ENCODE data around the gene IL1RAPL1. TPM values are rescaled to one million over a fixed set of nuclear protein-coding genes. Genes with fewer than 3 reads are reported as not detected.

The IL1RAPL1 gene
- total RNA-seq, 2 donors from 2014 or later: 0.66 to 1.1 TPM

GRCh38 chrX:29435396-29435795, 848.1 kb downstream of the IL1RAPL1 start:
- Histone ChIP-seq H3K4me1 (ENCODE audit: control insufficient read depth, insufficient read depth, low read length) (no peaks in the 10 kb centered on the region), H3K27me3 (ENCODE audit: control insufficient read depth, insufficient read depth, low read length, poor library complexity, severe bottlenecking) (no peaks in the 10 kb centered on the region), H3K4me3 (ENCODE audit: low read length) (no peak overlapping the region), H3K36me3 (ENCODE audit: control insufficient read depth, insufficient read depth, low read length) (no peaks in the 10 kb centered on the region), H3K9me3 (ENCODE audit: control insufficient read depth, low read length) (peaks cover 7% of the 10 kb centered on the region), H3K9ac (ENCODE audit: extremely low read depth, low read length, poor library complexity, severe bottlenecking) (no peak overlapping the region), H3K27ac (ENCODE audit: low read depth, low read length) (no peak overlapping the region)
- DNase-seq: no peak
- Mint-ChIP-seq H3K36me3 (ENCODE audit: low read depth) (no peaks in the 10 kb centered on the region), H3K27me3 (ENCODE audit: insufficient read depth) (no peaks in the 10 kb centered on the region), H3K27ac (no peak overlapping the region), H3K9me3 (peaks cover 8% of the 10 kb centered on the region), H3K4me3 (no peak overlapping the region), H3K4me1 (peaks cover 5% of the 10 kb centered on the region)
- 100% methylated on average over 1 of the region's 4 CpGs; no CpG with 5 or more reads in 1 of the 2 experiments for WGBS, 2 experiments (ENCODE audit: insufficient coverage in 1 of 2, insufficient read length in 1 of 2)
- no peak for TF ChIP-seq CTCF (conservative IDR thresholded peaks at IDR 0.05)

- no peaks in the 10 kb centered on the region for H3K27me3 ChIP-seq (ENCODE audit: control insufficient read depth, insufficient read depth, low read length, poor library complexity, severe bottlenecking)
- H3K4me3 Mint-ChIP-seq: no peak overlapping the region
- H3K9ac ChIP-seq (ENCODE audit: extremely low read depth, low read length, poor library complexity, severe bottlenecking): no peak overlapping the region
- DNase-seq: no peak
- H3K27ac Mint-ChIP-seq: no peak overlapping the region
- no peaks in the 10 kb centered on the region for H3K36me3 ChIP-seq (ENCODE audit: control insufficient read depth, insufficient read depth, low read length)
- WGBS, 2 experiments (ENCODE audit: insufficient coverage in 1 of 2, insufficient read length in 1 of 2): 100% methylated on average over 1 to 2 of the region's 2 CpGs
- H3K9me3 Mint-ChIP-seq: no peaks in the 10 kb centered on the region
- no peaks in the 10 kb centered on the region for H3K9me3 ChIP-seq (ENCODE audit: control insufficient read depth, low read length)
- H3K36me3 Mint-ChIP-seq (ENCODE audit: low read depth): no peaks in the 10 kb centered on the region
- TF ChIP-seq CTCF (conservative IDR thresholded peaks at IDR 0.05): no peak
- H3K4me1 Mint-ChIP-seq: no peaks in the 10 kb centered on the region
- H3K4me3 ChIP-seq (ENCODE audit: low read length): no peak overlapping the region
- no peak overlapping the region for H3K27ac ChIP-seq (ENCODE audit: low read depth, low read length)
- no peaks in the 10 kb centered on the region for H3K4me1 ChIP-seq (ENCODE audit: control insufficient read depth, insufficient read depth, low read length)
- no peaks in the 10 kb centered on the region for H3K27me3 Mint-ChIP-seq (ENCODE audit: insufficient read depth)
These were observed 860.6 kb downstream of the IL1RAPL1 start for GRCh38 chrX:29447867-29448266.

DNA sequence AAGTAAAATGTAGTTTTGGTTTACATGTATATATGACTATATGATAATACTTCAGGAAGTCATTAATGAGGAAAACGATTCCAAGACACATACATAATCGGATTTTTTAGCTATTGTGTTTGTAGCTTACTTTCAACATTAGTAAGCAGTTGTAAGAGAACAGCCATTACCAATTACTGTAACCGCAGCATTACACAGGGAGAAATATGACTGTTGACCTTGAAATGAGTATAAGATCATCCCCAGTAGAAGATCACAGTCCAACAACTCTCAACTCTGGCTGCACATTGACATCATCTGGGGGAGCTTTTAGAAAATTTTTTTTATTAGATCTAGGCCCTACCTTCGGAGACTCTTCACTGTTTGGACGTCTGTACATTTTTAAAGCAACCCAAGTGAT, 866.1 kb downstream of the IL1RAPL1 start:
- 87% methylated on average over 3 of the region's 5 CpGs; no CpG with 5 or more reads in 1 of the 2 experiments for WGBS, 2 experiments (ENCODE audit: insufficient coverage in 1 of 2, insufficient read length in 1 of 2)
- H3K4me1 ChIP-seq (ENCODE audit: control insufficient read depth, insufficient read depth, low read length): no peaks in the 10 kb centered on the region
- H3K9me3 ChIP-seq (ENCODE audit: control insufficient read depth, low read length): no peaks in the 10 kb centered on the region
- Mint-ChIP-seq H3K4me3 (no peak overlapping the region), H3K9me3 (no peaks in the 10 kb centered on the region), H3K27ac (no peak overlapping the region), H3K27me3 (ENCODE audit: insufficient read depth) (no peaks in the 10 kb centered on the region), H3K36me3 (ENCODE audit: low read depth) (no peaks in the 10 kb centered on the region), H3K4me1 (no peaks in the 10 kb centered on the region)
- no peak overlapping the region for H3K27ac ChIP-seq (ENCODE audit: low read depth, low read length)
- DNase-seq: no peak
- no peak for TF ChIP-seq CTCF (conservative IDR thresholded peaks at IDR 0.05)
- H3K36me3 ChIP-seq (ENCODE audit: control insufficient read depth, insufficient read depth, low read length): no peaks in the 10 kb centered on the region
- no peak overlapping the region for H3K9ac ChIP-seq (ENCODE audit: extremely low read depth, low read length, poor library complexity, severe bottlenecking)
- H3K4me3 ChIP-seq (ENCODE audit: low read length): no peak overlapping the region
- no peaks in the 10 kb centered on the region for H3K27me3 ChIP-seq (ENCODE audit: control insufficient read depth, insufficient read depth, low read length, poor library complexity, severe bottlenecking)
